Pons (tissue), 1 donor: ENCODE measurements around the gene SLC30A9.

Source experiments
- DNase-seq: peaks from one replicate; pipeline ENCODE4 v3.0.0-alpha.2; 2016; ENCODE audit warnings: low spot score

Gene SLC30A9

DNA sequence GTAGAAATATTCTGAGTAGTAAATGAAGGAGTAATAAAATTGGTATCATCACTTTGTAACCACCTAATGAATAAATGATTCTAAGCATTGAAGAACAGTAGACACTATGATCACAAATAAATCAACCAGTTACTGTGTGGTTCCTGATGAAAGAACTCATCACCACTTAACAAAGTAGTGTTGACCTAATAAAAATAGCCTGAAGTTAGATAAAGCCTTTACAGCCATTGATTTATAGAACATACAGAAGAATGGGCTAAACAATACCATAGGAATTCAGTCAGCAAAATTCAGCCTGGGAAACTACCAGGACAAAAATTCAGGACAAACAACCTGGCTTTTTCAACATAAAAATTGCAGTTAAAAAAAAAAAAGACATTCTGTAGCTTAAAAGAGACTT lies 9.0 kb downstream of the SLC30A9 start:
- DNase-seq = no peak

DNA sequence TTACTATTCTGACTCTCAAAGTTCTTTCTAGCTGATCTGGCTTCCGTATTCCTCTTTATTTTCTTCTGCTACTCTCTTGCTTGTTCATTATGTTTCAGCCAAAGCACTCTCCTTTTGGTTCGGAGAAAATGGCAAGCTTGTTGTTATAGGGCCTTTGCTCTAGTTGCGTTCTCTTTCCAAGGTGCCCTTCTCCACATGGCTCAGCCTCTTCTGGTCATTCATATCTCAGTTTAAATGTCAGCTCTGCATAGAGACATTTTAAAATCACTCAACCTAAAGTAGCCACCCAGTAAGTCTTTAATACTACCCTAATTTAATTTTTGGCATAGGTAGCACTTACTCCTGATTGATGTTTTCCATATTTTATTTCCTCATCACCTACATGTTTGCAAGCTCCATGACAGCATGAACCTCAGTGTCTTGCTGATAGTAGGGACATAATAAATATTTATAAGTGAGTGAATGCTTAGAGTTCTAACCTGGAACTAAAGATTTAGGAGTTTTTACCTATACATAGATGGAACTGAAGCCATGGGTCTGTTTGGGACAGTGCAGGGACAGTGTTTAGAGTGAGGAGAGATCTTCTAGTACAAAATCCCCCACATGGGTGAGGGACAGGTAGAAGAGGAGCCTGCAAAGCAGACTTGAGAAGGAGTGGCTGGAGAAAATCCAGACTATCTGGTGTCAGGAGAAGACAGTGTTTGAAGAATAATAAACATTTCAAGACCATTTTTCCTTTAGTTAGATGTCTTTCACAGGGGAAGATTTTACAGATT lies 17.9 kb downstream of the SLC30A9 start:
- DNase-seq = no peak

DNA sequence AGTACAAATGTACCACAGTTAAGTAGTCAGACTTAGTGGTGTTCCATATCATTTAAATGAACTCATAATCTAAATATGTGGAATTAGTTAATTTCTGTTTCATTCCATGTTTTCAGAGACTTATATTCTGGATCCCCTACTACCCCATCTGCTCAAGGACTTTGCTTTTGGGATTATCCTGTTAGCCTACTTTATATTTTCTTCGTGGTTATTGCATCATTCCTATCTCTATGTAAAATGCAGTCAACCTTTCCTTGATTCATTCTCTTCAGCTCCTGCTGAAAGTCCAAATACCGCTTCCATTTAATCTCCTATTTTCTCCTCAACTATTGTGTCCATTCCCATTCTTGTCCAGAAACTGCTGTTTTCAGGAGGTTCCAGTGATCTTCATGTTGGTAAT lies 25.1 kb downstream of the SLC30A9 start:
- no peak for DNase-seq

DNA sequence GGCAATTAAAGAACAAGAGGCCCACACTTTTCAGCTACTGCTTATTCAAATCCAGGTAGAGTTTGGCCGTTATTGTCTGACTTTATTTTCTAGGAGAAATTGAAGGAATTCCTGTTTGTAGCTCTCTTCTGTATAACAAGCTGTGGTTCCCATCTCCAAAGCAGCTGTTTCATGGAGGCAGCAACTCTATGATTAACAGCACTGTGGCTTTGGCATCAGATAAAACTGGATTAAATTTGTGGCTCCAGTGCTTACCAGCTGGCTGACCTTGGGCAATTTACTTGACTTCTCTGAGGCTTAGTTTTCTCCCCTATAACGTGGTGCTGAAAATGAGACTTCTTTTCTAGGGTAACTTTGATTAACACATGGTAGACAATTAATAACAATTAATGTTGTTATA lies 28.1 kb downstream of the SLC30A9 start:
- no peak for DNase-seq

DNA sequence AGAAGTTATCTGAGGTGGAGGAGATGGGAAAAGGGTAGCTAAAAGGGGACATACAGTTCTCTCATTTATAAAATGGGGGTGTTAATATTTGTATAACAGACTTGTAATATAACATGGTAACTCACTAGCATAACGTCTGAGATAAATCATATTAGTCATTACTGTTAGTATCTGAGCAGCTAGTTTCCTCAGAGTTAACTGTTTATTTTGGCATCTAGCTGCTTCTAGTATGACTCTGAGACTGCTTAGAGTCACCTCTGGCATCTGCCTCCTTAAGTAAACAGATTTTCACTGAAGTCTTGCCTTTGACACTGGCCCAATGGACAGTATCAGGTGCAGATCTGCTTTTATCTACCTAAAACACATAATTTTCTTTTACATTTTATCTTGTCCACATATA lies 58.1 kb downstream of the SLC30A9 start:
- DNase-seq = no peak

DNA sequence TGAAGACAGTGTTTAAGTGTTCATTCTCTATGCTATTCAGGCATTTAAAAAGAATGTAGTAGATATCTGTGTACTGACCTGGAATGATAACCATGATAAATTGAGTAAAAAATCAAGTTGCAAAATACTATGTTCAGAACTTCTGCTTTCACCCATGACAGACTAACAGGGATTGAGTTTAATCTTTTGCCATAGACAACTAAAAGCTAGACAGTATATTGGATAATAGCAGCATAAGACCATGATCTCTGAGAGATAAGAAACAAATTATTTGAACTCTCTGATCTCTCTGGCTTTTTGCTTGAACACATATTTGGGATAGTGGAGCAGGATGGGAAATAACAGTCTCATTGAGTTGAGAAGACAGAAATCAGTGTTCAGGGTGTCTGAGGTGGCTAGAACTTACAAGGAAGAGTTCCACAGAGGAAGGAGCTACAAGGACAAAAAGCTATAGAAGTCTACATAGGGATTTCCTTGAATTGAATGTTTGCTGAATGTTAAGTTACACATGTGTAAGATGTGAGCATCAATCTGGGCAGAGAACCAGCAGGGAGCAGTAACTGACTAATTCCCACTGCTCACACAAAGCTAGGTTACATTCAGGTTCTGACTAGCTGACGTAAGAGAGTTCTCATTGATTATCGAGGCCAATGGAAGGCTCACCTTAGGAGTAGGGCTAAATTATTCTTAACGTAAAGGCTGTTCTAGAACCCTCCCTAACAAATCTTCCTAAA lies 60.4 kb downstream of the SLC30A9 start:
- DNase-seq = peak; percentile 10

DNA sequence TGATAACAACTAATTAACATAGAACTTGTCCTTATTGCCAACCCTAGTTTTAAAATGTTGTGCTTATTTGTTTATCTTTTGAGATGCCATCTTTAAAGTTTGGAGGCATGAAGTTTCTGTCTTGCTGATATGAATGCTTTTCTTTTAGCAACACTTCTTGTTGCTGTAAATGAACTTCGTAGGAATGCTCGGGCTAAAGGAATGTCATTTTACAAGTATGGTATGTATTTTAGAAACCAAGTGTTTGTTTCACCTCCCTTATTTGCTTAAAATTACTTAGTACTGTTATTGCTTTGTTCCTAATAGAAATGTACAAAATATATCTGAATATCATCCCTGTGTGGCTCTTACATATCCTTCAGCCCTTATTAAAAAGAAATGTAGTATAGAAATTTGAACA lies 76.1 kb downstream of the SLC30A9 start:
- DNase-seq = no peak

DNA sequence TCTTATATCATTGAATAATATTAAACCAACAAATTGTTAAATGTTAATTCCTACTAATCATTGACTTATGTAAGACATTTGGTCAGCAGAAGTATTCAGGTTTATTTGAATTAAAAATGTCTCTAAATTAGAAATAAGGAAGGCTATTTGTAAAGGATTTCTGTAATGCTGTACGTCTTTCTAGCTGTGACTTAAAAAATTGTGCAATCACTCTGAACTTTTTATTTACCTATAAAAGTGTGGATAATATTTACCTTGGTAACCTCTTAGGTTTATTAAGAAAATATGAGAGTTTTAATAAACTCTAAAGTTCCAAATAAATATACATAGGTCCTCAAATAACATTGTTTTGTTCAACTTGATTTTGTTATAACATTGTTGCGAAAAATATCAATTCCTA lies 76.9 kb downstream of the SLC30A9 start:
- DNase-seq = no peak

DNA sequence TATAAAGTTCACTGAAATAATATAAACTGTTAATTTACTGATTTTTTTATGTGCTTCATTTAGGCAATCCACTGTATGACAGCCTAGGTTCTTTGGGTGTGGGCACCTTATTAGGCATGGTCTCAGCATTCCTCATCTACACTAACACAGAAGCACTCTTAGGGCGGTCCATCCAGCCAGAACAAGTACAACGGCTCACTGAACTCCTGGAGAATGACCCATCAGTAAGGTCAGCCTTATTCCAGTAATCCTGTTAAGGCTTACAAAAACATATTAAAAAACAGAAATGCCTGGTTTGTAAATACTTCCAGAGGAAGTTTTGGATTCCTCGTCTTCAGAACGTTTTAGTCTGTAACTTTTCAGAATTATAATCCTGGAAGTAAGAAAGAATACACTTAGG lies 80.1 kb downstream of the SLC30A9 start:
- no peak for DNase-seq

DNA sequence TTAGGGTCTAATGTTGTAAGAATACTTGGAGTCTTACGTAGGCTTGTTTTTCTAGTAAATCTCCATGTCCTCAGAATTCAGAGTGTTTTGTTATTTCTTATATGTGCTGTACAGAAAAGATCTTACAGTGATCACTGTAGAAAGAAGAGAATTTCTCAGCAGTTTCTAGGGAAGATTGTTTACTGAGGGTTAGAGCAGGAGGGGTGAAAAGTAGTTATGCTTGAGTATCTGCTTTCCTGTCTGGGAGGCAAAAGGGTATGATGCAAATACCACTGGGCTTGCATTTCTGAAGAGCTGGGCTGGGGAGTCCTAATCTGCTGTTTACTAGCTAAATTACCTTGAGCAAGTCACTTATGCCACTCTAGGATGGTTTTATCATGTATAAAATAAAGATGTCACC lies 84.0 kb downstream of the SLC30A9 start:
- DNase-seq = no peak

DNA sequence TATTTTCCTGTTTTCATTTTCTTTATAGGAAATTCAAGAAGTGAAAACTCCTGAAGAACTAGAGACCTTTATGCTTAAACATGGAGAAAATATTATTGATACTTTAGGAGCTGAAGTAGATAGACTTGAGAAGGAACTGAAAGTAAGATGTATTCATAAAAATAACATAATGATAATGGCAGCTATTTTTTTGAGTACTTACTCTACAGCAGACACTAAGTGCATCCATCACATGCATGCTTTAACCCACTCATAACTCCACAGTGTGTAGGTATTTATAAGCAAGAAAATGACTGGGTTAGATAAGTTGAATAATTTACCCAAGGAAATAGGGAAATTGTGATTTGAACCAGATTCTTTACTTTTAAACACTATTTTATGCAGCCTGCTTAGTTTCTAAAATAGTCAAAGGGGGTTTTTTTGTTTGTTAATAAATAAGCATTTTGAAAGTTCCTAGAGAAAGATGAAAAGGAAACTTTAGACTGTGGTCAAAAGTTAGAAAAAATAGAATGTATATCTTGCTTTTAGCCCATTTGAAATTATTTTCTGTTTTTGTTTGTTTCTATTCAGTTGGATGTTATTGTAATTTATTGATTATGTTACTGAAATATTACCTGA lies 88.0 kb downstream of the SLC30A9 start:
- no peak for DNase-seq

DNA sequence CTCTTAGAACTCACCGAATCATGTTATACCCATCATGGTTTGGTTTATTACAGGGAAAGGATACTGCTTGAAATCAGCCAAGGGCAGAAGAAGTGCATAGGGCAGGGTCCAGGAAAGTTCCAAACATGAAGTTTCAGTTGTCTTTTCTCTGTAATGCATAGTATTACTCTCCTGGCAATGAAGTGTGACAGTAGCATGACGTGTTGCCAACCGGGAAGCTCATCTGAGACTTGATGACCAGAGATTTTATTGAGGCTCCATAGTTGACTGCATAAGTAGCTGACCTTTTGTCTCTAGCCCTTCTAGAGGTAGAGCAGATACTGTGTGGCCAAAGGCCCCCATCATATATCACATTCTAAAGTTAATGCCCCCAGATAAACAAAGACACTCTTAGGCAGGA lies 90.0 kb downstream of the SLC30A9 start:
- no peak for DNase-seq

DNA sequence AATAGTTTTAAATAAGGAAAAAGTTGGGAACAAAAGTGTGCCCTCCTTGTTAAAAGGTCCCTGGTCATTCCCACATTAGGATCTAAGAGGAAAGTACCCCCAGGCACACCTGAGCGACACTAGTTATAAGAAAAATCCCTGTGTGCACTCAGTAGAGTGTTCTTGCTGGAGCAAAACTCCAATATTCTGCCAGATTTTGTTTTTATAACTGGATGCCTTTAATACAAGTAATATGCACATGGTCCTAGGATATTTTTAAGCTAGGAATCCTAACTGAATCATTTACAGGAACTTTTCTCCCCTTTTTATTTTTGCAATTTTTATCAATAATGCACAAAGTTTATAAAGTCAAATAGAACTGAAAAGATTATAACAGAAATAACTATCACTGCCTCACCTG lies 93.5 kb downstream of the SLC30A9 start:
- DNase-seq = no peak

DNA sequence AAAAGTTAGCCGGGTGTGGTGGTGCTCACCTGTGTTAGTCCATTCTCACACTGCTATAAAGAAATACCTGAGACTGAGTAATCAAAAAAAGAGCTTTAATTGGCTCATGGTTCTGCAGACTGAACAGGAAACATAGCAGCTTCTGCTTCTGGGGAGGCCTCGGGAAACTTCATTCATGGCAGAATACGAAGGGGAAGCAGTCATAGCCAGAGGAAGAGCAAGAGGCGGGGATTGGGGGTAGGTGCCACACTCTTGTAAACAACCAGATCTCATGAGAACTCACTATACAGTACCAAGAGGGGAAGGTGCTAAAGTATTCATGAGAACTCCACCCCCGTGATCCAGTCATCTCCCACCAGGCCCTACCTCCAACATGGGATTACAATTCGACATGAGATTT lies 98.1 kb downstream of the SLC30A9 start:
- no peak for DNase-seq

DNA sequence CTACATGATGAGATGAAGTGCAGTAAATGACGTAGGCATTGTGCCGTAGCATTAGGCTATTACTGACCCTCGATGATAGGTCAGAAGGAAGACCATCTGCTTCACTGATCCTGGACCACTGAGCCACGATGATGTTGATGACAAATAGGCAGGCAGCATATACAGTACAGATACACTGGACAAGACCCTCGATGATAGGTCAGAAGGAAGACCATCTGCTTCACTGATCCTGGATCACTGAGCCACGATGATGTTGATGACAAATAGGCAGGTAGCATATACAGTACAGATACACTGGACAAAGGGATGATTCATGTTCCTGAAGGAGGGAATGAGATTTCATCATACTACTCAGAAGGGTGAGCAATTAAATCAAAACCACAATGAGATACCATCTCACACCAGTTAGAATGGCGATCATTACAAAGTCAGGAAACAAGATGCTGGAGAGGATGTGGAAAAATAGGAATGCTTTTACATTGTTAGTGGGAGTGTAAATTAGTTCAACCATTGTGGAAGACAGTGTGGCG lies 111.2 kb downstream of the SLC30A9 start:
- DNase-seq = no peak

DNA sequence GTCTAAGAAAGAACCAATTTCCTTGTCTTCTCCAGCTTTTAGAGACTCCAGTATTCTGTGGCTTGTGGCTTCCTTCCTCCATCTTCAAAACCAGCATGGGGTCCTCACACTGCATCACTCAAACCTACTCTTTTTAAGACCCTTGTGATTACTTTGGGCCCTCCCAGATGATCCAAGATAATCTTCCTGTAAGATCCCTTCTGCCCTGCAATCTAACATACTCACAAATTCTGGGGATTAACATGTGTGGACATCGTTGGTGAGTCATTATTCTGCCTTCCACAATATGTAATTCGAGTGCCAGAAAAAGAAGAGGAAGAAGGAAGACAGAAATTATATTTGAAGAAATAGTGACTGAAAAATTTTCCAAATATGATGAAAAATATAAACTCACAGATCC lies 114.2 kb downstream of the SLC30A9 start:
- DNase-seq = no peak

DNA sequence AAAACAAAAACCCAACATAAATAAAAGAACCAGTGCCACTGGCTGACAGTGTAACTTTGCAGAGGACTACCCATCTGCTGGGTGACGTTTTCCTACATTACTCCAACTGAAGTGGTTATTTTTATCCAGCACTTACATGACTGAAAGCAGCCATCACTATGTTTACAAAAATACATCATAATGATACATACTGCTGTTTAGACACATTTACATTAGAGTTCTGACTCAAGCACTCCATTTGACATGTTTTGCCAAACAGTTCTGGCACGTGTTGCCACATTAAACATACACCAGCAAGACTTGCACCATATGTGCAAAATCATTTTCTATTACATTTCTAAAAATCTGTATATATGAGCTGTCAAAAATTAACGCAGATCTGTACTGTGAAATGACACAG lies 122.5 kb downstream of the SLC30A9 start:
- no peak for DNase-seq

DNA sequence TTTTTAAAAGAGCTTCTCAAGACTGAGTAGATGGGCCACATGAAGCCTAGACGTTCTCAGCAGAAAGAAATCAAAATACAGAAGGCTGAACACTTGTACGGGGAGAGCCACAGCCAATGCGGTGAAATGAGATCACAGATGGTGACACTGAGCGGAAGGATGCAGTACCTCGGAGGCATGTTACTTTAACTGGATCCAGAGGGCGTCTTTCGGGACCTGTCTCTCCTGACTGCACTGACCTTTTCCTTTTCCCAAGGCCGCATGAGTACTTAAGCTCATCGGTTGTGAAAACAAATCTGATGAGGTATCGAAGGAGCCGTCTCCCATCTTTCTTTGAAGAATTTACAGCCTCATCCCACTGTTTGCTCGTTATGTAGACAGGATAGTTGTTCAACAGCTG lies 129.6 kb downstream of the SLC30A9 start:
- DNase-seq = no peak

DNA sequence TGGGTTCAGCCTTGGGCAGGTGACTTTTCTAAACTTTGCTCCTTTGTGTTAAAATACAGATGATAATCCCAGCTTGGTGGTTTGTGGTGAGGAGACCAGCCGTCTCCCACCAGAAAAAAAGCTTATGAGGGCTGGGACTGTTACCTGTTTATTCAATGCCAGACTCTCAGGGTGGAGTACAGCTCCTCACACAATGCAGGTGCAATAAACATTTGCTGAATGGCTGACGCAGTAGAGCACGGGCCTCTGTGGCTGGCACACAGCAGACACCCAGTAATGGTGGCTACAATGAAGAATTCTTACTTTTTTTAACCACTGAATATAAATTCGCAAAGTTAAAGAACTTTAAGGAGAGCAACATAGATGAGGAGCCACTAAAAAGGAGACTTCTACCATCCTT lies 131.9 kb downstream of the SLC30A9 start:
- no peak for DNase-seq

DNA sequence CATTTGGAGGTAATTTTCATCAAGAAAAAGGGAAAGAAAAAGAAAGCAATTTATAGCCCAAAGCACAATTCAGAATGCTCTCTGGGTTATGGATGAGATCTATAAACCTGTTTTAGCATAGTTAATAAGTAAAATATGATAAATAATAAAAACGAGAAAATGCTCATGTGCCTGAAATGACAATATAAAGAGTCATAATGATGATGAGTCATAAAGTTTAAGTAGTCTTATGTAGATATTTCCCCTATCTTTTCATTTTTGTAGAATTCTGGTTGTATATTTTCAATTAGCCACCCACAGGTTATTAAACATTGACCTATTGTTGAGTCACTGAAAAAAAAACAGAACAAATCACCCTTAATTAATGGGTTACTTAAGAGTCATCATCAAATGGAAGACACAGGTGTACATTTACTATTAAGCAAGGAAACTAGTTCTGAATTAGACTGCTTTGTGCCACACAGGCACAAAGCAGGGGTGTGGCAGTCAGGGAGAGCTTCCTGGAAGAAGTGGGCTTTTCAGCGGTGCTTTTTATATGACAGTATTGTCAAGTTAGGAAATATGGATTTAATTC lies 132.8 kb downstream of the SLC30A9 start:
- DNase-seq = no peak

DNA sequence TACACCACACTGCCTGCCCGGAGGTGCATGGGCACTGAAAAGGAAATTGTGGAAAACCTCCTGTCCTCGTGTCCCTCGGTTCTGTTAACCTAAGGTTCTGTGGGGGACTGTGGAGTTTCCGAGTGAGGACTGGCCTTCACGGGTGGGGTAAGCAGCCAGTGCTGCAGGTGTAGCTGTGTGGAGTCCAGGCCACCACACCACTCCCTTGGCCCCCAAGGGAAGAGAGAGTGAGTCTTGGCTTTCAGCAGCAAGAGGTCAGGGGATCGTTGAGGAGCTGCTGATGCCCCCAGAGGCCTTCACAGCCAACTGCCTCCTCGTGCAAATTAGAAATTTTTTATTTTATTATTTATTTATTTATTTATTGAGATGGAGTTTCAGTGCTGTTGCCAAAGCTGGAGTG lies 141.8 kb downstream of the SLC30A9 start:
- DNase-seq = no peak

DNA sequence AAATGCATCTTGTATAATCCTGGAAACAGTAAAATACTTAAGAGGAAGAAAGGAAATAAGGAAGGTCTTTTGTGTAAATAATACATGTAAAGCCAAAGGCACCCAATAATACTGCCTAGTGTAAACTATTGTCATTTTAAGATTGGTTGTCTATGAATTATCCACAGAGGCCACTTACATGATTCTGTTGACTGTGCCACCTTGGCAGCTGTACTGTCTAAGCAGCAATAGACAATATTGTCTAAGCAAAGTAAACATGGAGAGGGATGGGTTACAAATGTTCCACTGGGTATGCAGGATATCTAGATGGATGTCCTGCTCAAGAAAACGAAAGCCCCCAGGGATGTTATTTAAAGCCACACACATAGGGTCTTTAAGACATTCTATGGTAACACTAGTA lies 142.7 kb downstream of the SLC30A9 start:
- DNase-seq = no peak

DNA sequence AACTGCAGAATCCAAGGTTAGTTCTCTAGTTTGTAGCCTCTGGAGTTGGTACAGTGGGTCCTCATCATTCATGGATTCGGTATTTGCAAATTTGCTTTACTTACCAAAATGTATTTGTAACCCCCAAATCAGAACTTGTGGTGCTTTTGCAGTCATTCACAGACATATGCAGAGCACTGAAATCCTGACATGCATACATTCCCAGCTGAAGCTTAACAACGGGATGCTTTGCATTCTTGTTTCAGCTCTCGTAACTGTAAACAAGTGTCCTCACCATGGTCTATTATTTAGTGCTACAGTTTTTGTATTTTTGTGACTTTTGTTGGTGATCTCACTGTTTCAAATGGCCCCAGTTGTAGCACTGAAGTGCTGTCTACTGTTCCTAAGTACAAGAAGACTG lies 146.0 kb downstream of the SLC30A9 start:
- DNase-seq = no peak
